GM12878 (cell line): ENCODE results near the gene UGT1A8. TPM values are rescaled to one million over a fixed set of nuclear protein-coding genes. Genes with fewer than 3 reads are reported as not detected.

Source experiments
- ATAC-seq: fragments of 200-7000 bp; cut with Tn5 transposase; 3 replicates; pipeline ENCODE4 v1.9.1; 2020; ENCODE audit warnings: mild to moderate bottlenecking, moderate library complexity
- BruUV-seq: library from RNA; stranded (reverse); fragments of 400-500 nt; replicated peaks from 2 replicates; lab custom pipeline; 2021; lab: Mats Ljungman, UMichigan
- CTCF ChIA-PET: fragments of 300-600 bp; sonication (Branson Sonifier 250); formaldehyde crosslinking; extraction: SDS; loops from one replicate; lab custom pipeline; 2021; ENCODE audit warnings: inconsistent platforms; lab: Yijun Ruan, JAX
- POLR2A ChIA-PET: fragments of 350-600 bp; formaldehyde crosslinking; extraction: SDS; loops from one replicate; lab custom pipeline; 2021; ENCODE audit warnings: inconsistent platforms; lab: Charles Lee
- RAD21 ChIA-PET: fragments of 300-600 bp; sonication (Branson Sonifier 250); formaldehyde crosslinking; loops from one replicate; lab custom pipeline; 2023; ENCODE audit warnings: antibody characterized with exemption; ENCODE audit not compliant: unreplicated experiment; lab: Charles Lee
- SMC1A ChIA-PET: fragments of 300-600 bp; sonication (Branson Sonifier 250); formaldehyde crosslinking; loops from one replicate; lab custom pipeline; 2023; ENCODE audit not compliant: unreplicated experiment, uncharacterized antibody; lab: Charles Lee
- DNase-seq: peaks from one replicate; pipeline ENCODE4 v3.0.0-alpha.2; 2011; ENCODE audit warnings: low read depth, low spot score
- FAIRE-seq: peaks from 3 replicates; lab custom pipeline; 2011; peaks lifted over from hg19 to GRCh38; lab: Jason Lieb, UNC
- H2AFZ ChIP-seq: 2 replicates; pipeline ENCODE4 v1.6.0; 2011; ENCODE audit warnings: low read depth, low read length, control low read depth; ENCODE audit not compliant: control insufficient read depth
- H3K27ac ChIP-seq: 2 replicates; pipeline ENCODE4 v1.5.1; 2011; ENCODE audit warnings: control low read depth; ENCODE audit not compliant: control insufficient read depth, insufficient read depth
- H3K27me3 ChIP-seq, 2 experiments: replicated peaks in 1 of 2; 2 replicates each; pipeline versions ENCODE4 v1.6.0 to v1.6.1; 2011; ENCODE audit warnings: low read length in 1 of 2; ENCODE audit not compliant: control insufficient read depth in 2 of 2, insufficient read depth in 2 of 2
- H3K36me3 ChIP-seq, 2 experiments: 2 replicates each; pipeline ENCODE4 v1.5.1; 2011; ENCODE audit warnings: low read length in 1 of 2; ENCODE audit not compliant: control insufficient read depth in 2 of 2, insufficient read depth in 2 of 2
- H3K4me1 ChIP-seq: 2 replicates; pipeline ENCODE4 v1.6.1; 2011; ENCODE audit warnings: mild to moderate bottlenecking, low read length, moderate library complexity, mixed read lengths; ENCODE audit not compliant: control insufficient read depth, insufficient read depth
- H3K4me2 ChIP-seq: 2 replicates; pipeline ENCODE4 v1.6.0; 2011; ENCODE audit warnings: control low read depth; ENCODE audit not compliant: control insufficient read depth, insufficient read depth
- H3K4me3 ChIP-seq: fragments of 200-600 bp; sonication (generic); 2 replicates; pipeline ENCODE4 v1.5.1; 2016
- H3K79me2 ChIP-seq: 2 replicates; pipeline ENCODE4 v1.6.0; 2011; ENCODE audit warnings: low read length; ENCODE audit not compliant: control insufficient read depth, insufficient read depth
- H3K9ac ChIP-seq: 2 replicates; pipeline ENCODE4 v1.8.0; 2011; ENCODE audit warnings: low read length, control low read depth, mixed read lengths; ENCODE audit not compliant: control insufficient read depth, insufficient read depth
- H3K9me3 ChIP-seq: replicated peaks from 3 replicates; pipeline ENCODE4 v1.5.1; 2011; ENCODE audit warnings: mild to moderate bottlenecking, low read length; ENCODE audit not compliant: control insufficient read depth, insufficient read depth
- H4K20me1 ChIP-seq: 2 replicates; pipeline ENCODE4 v1.6.0; 2011; ENCODE audit not compliant: control insufficient read depth, insufficient read depth
- CBX5 ChIP-seq: sonication (generic); IDR thresholded peaks from 2 replicates; pipeline ENCODE4 v1.6.1; 2016; ENCODE audit warnings: low read depth, moderate library complexity, mild to moderate bottlenecking, inconsistent platforms
- PAX5 ChIP-seq: IDR thresholded peaks from 2 replicates; pipeline ENCODE4 v1.6.1; 2011; ENCODE audit warnings: low read depth, low read length, borderline replicate concordance
- REST ChIP-seq: IDR thresholded peaks from 2 replicates; pipeline ENCODE4 v1.6.1; 2012; ENCODE audit warnings: mild to moderate bottlenecking, low read depth, low read length
- ZBED1 ChIP-seq: IDR thresholded peaks from 2 replicates; pipeline ENCODE4 v1.6.1; 2016; ENCODE audit warnings: borderline replicate concordance
- WGBS: methylation state at CpG from one replicate; pipeline ENCODE4 v1.1.6; 2016; ENCODE audit warnings: low lambda C conversion rate; ENCODE audit not compliant: insufficient replicate concordance, insufficient coverage; ENCODE audit errors: missing lambda C conversion rate; 5-methylcytosine and 5-hydroxymethylcytosine counted together
- in situ Hi-C: fragments of 300-500 bp; cut with MboI; formaldehyde crosslinking; loops from 9 replicates; pipeline ENCODE4 v1.14.3; 2018; ENCODE audit warnings: mixed read lengths
- intact Hi-C: fragments of 100-400 bp; cut with micrococcal nuclease; formaldehyde crosslinking; loops from one replicate; pipeline ENCODE4 v1.14.2; 2022; ENCODE audit not compliant: unreplicated experiment
- polyA plus RNA-seq, 11 experiments: library from polyadenylated mRNA; depleted of rRNA in 4 of 11; unstranded in 6 of 11; stranded (reverse) in 5 of 11; fragments of >200 nt; fragmentation: Nextera tagmentation in 4 of 11; fragmentation: Illumina TruSeq in 1 of 11; extraction: Ambion mirVana in 4 of 11; extraction: Trizol in 1 of 11; gene quantifications; 1 replicate in 1 of 11; 2 replicates in 10 of 11; pipeline versions ENCODE4 v1.2.1 to v1.2.3, GENCODE V29; 2011 to 2016; ENCODE audit warnings: inconsistent platforms in 2 of 11, missing spikeins in 2 of 11, low read depth in 1 of 11
- total RNA-seq, 4 experiments: library from RNA; depleted of rRNA in 3 of 4; stranded (reverse); fragments of >200 nt in 3 of 4; fragmentation: Illumina TruSeq in 1 of 4; extraction: Trizol in 1 of 4; gene quantifications; 2 replicates each; pipeline versions ENCODE4 v1.2.1 to v1.2.3, GENCODE V29; 2013 to 2021
- TF ChIP-seq, protein P1 (sequence below): fragments of 450-650 bp; IDR thresholded peaks from 2 replicates; pipeline ENCODE4 v1.6.1; 2017; ENCODE audit warnings: borderline replicate concordance

The UGT1A8 gene
- total and polyA plus RNA-seq, 10 of the 15 experiments (the other 5 are each of a cell fraction or from before 2014, with no cell fraction given): not detected

DNA sequence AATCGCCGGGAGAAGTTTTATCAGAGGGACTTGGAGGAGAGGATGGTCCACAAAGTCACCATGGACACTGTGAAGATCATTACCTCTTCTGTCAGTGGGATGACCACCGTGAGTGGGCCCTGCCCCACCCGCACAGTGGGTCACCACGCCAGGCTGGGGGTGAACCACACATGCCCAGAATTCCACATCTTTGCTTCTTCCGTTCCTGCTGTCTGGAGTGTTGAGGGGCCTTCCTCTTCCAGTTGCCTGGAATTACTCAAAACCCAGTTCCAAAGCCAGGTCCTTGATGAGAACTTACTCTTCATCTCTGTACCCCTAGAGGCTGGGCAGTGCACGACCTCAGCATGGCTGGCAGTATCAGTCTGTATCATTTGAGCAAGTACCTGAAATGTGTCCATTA lies 182.8 kb downstream of the UGT1A8 start:
- no peaks in the 10 kb centered on the region for H3K4me1 ChIP-seq
- no peak overlapping the region for H3K9ac ChIP-seq
- no peak for FAIRE-seq
- WGBS: 15% methylated on average over 7 of the region's 7 CpGs
- H3K27me3 ChIP-seq: no peaks in the 10 kb centered on the region; a peak in 1 of 4 replicates
- in situ Hi-C loops: no loop called here
- intact Hi-C loops: no loop called here
- CTCF ChIA-PET: no interaction called here
- H3K4me3 ChIP-seq: no peak overlapping the region
- RAD21 ChIA-PET: no interaction called here
- no peak overlapping the region for H3K4me2 ChIP-seq
- H3K79me2 ChIP-seq: no peaks in the 10 kb centered on the region
- no peak for DNase-seq
- no peaks in the 10 kb centered on the region for H4K20me1 ChIP-seq
- no TSS peak for BruUV-seq
- H3K36me3 ChIP-seq: no peaks in the 10 kb centered on the region
- no peak for ATAC-seq
- SMC1A ChIA-PET: no interaction called here
- H3K9me3 ChIP-seq: no peaks in the 10 kb centered on the region
- no peak overlapping the region for H3K27ac ChIP-seq
- no peak overlapping the region for H2AFZ ChIP-seq
- TF ChIP-seq ZBED1 (no peak), CBX5 (no peak), PAX5 (no peak), REST (no peak)
- TF ChIP-seq, protein P1, sequence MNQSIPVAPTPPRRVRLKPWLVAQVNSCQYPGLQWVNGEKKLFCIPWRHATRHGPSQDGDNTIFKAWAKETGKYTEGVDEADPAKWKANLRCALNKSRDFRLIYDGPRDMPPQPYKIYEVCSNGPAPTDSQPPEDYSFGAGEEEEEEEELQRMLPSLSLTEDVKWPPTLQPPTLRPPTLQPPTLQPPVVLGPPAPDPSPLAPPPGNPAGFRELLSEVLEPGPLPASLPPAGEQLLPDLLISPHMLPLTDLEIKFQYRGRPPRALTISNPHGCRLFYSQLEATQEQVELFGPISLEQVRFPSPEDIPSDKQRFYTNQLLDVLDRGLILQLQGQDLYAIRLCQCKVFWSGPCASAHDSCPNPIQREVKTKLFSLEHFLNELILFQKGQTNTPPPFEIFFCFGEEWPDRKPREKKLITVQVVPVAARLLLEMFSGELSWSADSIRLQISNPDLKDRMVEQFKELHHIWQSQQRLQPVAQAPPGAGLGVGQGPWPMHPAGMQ: no peak
- POLR2A ChIA-PET: no interaction called here
